HG03442 (cell line): ENCODE measurements around the gene TMEM95.
"Not testable (repeated sequence)": the region's sequence is repeated elsewhere in the genome, so short reads cannot be mapped to it uniquely, and the experiment has no call there.

Experiments used
- ATAC-seq: cut with Tn5 transposase; IDR thresholded peaks from one replicate; pipeline ENCODE4 v1.9.1; 2021; ENCODE audit warnings: mild to moderate bottlenecking, moderate library complexity; ENCODE audit not compliant: unreplicated experiment

Gene TMEM95

DNA sequence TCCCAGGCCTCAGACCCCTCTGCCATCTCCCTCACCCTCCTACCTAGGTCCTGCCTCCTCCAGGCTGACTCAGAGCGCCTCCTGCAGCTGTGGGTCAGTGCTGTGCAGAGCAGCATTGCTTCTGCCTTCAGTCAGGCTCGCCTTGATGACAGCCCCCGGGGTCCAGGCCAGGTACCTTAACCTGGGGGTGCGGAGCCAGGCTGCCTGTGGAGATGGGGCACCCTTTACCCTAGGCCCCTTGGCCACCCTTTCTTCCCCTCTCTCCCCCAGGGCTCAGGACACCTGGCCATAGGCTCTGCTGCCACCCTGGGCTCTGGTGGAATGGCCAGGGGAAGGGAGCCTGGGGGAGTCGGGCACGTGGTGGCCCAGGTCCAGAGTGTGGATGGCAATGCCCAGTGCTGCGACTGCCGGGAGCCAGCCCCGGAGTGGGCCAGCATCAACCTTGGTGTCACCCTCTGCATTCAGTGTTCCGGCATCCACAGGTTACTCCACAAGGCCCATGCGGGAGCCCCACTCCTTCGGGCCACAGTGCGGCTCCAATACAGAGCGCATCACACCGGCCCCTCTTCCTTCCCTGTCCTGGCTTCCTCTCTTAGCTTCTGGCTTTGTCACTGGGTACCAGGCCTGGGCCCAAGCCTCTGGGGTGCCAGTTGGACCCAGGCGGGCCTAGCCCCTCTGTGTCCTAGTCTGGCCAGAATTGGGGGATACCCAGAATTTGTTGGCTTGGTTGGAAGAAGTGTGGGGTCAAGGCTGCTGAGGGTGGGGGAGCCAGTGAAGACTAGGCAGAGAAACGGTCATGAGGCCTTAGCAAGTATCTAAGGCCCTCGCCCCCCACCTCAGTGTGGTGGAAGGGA, 8.0 kb upstream of the TMEM95 start:
- ATAC-seq: no peak

DNA sequence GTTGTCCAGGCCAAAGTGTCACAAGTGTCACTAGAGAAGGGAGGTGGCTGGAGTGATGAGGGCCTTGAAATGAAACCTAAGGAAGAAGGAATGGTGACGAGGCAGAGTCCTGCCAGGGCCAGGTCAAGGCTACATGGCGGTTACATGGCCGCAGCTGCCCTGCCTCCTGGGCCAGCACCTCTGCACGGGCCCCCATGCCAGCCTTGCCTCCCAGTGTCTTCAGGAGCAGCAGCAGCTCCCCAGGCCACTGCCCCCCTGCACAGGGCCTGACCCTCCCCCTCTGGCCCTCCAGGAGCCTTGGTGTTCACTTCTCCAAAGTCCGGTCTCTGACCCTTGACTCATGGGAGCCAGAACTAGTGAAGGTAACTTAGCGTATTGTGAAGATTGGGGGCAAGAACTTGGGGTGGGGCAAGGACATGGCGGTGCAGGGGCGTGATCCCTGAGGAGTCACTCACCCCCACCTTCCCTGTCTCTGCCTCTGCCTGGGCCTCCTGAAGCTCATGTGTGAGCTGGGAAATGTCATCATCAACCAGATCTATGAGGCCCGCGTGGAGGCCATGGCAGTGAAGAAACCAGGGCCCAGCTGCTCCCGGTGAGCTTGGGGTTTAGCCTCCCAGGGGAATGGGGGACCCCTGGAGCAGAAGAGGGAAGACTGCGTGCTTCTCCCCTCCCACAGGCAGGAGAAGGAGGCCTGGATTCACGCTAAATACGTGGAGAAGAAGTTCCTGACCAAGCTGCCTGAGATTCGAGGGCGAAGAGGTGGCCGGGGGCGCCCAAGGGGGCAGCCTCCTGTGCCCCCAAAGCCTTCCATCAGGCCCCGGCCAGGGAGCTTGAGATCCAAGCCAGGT, 7.1 kb upstream of the TMEM95 start:
- ATAC-seq: no peak

DNA sequence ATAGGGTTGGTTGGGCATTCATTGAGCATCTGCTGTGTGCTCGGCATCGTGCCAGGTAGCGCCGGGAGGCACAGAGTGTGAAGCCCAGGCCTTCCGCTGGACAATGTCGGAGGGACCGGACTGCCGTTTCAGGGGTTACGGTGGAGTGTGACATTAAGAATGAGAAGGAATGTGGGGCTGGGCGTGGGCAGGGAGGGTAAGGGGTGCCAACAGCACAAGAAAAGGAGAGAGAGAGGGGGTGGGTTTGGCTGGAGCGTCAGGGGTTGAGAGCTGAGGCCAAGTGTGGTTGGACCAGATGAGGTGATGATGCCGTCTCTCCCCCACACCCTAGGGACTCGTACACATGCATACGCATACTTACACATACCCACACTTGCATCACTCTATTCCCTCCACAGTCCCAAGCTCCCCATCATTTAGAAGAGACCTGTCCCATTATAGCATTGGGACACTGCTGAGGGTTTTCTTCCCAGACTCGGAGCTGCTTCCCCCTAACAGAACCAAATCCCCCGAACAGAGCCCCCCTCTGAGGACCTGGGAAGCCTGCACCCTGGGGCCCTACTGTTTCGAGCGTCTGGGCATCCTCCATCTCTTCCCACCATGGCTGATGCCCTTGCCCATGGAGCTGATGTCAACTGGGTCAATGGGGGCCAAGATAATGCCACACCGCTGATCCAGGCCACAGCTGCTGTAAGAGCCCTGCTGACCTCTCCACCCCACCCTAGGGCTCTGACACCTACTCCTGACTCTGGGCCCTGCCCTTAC, 6.3 kb upstream of the TMEM95 start:
- no peak for ATAC-seq

GRCh38 chr17:7351665-7352502, 3.1 kb upstream of the TMEM95 start, which contains the start of gene KCTD11:
Gene KCTD11 (plus strand): TSS chr17:7352162.
- ATAC-seq: peak; percentile 52

DNA sequence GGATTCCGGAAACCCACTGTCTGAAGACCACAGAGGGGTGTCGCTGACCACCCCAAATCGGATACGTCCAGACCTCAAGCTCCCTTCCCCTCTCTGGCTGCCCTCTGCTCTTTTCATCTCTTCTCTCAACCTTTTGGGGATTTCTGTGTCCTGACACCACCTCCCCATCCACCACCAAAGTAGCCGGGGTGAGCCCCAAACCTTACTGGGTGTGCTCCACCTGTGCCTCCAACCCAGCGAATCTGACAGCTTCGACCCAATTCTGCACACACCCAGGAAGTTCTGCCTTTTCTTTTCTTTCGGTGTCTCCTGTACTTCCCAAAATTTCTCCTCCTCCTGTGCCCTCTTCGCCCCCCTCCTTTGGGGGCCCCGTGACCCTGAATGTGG, 2.5 kb upstream of the TMEM95 start:
- no peak for ATAC-seq

DNA sequence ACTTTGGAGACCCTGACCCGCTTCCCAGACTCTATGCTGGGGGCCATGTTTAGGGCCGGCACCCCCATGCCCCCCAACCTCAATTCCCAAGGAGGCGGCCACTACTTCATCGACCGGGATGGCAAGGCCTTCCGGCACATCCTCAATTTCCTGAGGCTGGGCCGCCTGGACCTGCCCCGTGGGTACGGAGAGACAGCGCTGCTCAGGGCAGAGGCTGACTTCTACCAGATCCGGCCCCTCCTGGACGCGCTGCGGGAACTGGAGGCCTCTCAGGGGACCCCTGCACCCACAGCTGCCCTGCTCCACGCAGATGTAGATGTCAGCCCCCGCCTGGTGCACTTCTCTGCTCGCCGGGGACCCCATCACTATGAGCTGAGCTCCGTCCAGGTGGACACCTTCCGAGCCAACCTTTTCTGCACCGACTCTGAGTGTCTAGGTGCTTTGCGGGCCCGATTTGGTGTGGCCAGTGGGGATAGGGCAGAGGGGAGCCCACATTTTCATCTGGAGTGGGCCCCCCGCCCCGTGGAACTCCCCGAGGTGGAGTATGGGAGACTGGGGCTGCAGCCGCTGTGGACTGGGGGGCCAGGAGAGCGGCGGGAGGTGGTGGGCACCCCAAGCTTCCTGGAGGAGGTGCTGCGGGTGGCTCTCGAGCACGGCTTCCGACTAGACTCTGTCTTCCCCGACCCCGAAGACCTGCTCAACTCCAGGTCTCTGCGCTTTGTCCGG, 1.9 kb upstream of the TMEM95 start:
- no peak for ATAC-seq

DNA sequence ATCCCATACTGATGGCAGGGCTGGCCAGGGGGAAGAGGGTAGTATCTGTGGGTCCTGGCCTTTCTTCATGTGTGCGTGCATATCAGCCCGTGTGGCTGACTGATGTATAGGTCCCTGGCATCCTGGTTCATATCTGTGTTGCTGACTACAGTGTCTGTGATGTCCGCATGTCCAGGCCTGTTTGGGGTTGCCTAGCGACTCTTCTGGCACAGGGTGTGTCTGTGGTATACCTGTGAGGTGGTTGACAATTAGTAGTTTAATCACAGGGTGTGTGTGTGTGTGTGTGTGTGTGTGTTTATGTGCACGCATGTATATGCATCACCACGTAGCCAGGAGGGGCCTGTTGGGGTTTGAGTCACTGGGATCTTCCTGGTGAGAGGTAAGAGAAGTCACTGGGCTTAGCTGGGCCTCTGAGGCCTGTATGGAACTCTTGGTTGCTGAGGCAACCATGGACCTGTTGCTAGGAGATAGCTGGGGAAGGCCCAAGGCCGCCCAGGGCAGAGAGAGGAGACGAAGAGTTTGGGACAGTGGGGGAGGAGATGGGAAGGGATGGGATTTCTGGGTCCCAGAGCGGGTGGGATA, 603 bp upstream of the TMEM95 start:
- no peak for ATAC-seq

DNA sequence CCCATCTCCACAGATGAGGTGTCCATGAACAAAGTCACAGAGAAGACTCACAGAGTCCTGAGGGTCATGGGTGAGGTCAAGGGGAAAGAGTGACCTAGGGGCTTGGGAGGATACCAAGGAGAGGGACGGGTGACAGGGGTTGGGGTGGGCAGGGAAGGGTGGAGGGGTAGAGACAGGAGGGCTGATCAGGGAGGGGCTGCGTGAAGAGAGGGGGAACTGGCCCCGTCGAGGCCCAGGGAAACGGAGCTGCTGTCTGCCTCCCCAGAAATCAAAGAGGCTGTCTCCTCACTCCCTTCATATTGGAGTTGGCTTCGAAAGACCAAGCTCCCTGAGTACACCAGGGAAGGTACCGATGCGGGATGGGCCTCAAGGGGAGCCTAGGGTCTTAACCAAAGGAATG, 617 bp downstream of the TMEM95 start:
- no peak for ATAC-seq

DNA sequence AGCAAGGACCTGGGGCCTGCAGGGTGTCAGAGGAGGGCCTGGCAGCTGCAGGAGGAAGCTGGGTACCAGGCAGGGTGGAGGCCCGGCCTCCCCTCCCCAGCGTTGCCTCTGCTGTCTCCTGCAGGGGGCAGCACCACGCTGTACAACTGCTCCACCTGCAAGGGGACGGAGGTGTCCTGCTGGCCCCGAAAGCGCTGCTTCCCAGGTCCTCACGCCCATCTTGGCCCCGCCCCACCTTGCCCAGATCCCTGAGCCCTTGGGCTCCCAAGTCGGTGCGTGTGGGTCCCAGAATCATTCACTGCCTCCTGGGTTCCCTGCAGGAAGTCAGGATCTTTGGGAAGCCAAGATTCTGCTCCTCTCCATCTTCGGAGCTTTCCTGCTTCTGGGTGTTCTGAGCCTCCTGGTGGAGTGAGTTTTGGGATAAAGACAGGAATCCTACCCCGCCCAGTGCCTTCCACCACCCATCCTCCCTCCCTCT, 1.2 kb downstream of the TMEM95 start:
- ATAC-seq: no peak

DNA sequence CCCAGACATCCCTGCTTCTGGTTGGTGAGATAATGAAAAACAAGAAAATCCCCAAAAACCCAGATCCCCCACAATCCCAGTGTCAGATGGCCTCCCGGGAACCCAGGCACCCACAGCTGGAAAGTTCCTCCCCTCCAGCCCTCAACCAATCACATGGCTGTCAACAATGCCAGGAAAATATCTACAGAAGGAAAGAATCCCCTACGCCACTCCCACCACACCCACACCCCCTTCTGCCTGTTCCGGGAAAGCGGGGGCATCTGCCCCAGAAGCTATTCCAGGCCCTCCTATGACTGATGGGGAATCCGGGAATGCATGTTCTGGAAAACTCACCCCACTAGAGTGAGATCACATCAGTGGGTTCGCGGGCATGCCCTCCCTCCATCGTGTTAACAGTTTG, 1.8 kb downstream of the TMEM95 start:
- ATAC-seq: no peak

GRCh38 chr17:7357381-7357780, 2.4 kb downstream of the TMEM95 start:
- no peak for ATAC-seq

- ATAC-seq: no peak
Measured at GRCh38 chr17:7361906-7362305, 7.0 kb downstream of the TMEM95 start.

GRCh38 chr17:7363311-7363710, 8.4 kb downstream of the TMEM95 start:
- no peak for ATAC-seq

GRCh38 chr17:7365963-7366362, 11.0 kb downstream of the TMEM95 start:
- ATAC-seq: not testable (repeated sequence)

- ATAC-seq: no peak
Measured at GRCh38 chr17:7367083-7367482, 12.1 kb downstream of the TMEM95 start.

- no peak for ATAC-seq
Measured at GRCh38 chr17:7367918-7368598, 13.1 kb downstream of the TMEM95 start.

GRCh38 chr17:7368599-7368994, 13.6 kb downstream of the TMEM95 start:
- ATAC-seq: not testable (repeated sequence)

GRCh38 chr17:7369825-7370224, 14.9 kb downstream of the TMEM95 start:
- no peak for ATAC-seq

- ATAC-seq: no peak
Measured at GRCh38 chr17:7370853-7371252, 15.9 kb downstream of the TMEM95 start.
